ENCODE measurements around the gene HBA1. TPM values are rescaled to one million over a fixed set of nuclear protein-coding genes. Genes with fewer than 3 reads are reported as not detected.
"Not testable (repeated sequence)": the region's sequence is repeated elsewhere in the genome, so short reads cannot be mapped to it uniquely, and the experiment has no call there.

HBA1 gene
- total RNA-seq (2014; rRNA removed; shearing (Covaris generic)), result not detected in 2 replicates
- polyA plus RNA-seq (2015; cell fraction: cytosol; rRNA removed), result not detected in 2 replicates
- polyA plus RNA-seq (2015; cell fraction: nucleus; rRNA removed), result not detected in 2 replicates

GRCh38 chr16:176477-177382 is at the start of gene HBA1:
HBA1 (plus strand) TSS chr16:176680; CDS start chr16:176717, 37 bp downstream.
- in situ Hi-C loops (cut with HindIII; ENCODE audit: low pct_unique_long_range_greater_than_20kb, low sequenced_read_pairs); DNase-seq (ENCODE audit: low read depth, low spot score): not testable (repeated sequence)

- DNase-seq (ENCODE audit: low read depth, low spot score), result no peak
- in situ Hi-C loops (cut with HindIII; ENCODE audit: low pct_unique_long_range_greater_than_20kb, low sequenced_read_pairs), result no loop called here
Observed at GRCh38 chr16:129075-129474, 47.4 kb upstream of the HBA1 start.

- in situ Hi-C loops (cut with HindIII; ENCODE audit: low pct_unique_long_range_greater_than_20kb, low sequenced_read_pairs), result no loop called here
Observed at GRCh38 chr16:130533-131173, 45.8 kb upstream of the HBA1 start.

GRCh38 chr16:132120-132519 is 44.4 kb upstream of the HBA1 start:
- DNase-seq (ENCODE audit: low read depth, low spot score), result no peak
- in situ Hi-C loops (cut with HindIII; ENCODE audit: low pct_unique_long_range_greater_than_20kb, low sequenced_read_pairs), result no loop called here

More at GRCh38 chr16:130533-131173, 45.8 kb upstream of the HBA1 start:
- no peak for DNase-seq (ENCODE audit: low read depth, low spot score)

- in situ Hi-C loops (cut with HindIII; ENCODE audit: low pct_unique_long_range_greater_than_20kb, low sequenced_read_pairs), result no loop called here
- DNase-seq (ENCODE audit: low read depth, low spot score), result no peak
Observed at GRCh38 chr16:133716-134115, 42.8 kb upstream of the HBA1 start.

- DNase-seq (ENCODE audit: low read depth, low spot score), result no peak
- in situ Hi-C loops (cut with HindIII; ENCODE audit: low pct_unique_long_range_greater_than_20kb, low sequenced_read_pairs), result no loop called here
Observed at GRCh38 chr16:138049-138417, 38.4 kb upstream of the HBA1 start.

GRCh38 chr16:140175-140857 is 36.2 kb upstream of the HBA1 start:
- in situ Hi-C loops (cut with HindIII; ENCODE audit: low pct_unique_long_range_greater_than_20kb, low sequenced_read_pairs), result no loop called here
- no peak for DNase-seq (ENCODE audit: low read depth, low spot score)

- DNase-seq (ENCODE audit: low read depth, low spot score), result peak; percentile 55
- in situ Hi-C loops (cut with HindIII; ENCODE audit: low pct_unique_long_range_greater_than_20kb, low sequenced_read_pairs), result no loop called here
Observed at GRCh38 chr16:142405-142967, 34.0 kb upstream of the HBA1 start.

- DNase-seq (ENCODE audit: low read depth, low spot score), result no peak
- in situ Hi-C loops (cut with HindIII; ENCODE audit: low pct_unique_long_range_greater_than_20kb, low sequenced_read_pairs), result no loop called here
Observed at GRCh38 chr16:143047-143446, 33.4 kb upstream of the HBA1 start.

- in situ Hi-C loops (cut with HindIII; ENCODE audit: low pct_unique_long_range_greater_than_20kb, low sequenced_read_pairs), result no loop called here
- DNase-seq (ENCODE audit: low read depth, low spot score), result no peak
Observed at GRCh38 chr16:143456-143855, 33.0 kb upstream of the HBA1 start.

- DNase-seq (ENCODE audit: low read depth, low spot score), result no peak
- in situ Hi-C loops (cut with HindIII; ENCODE audit: low pct_unique_long_range_greater_than_20kb, low sequenced_read_pairs), result no loop called here
Observed at GRCh38 chr16:144797-145252, 31.7 kb upstream of the HBA1 start.

- no peak for DNase-seq (ENCODE audit: low read depth, low spot score)
- in situ Hi-C loops (cut with HindIII; ENCODE audit: low pct_unique_long_range_greater_than_20kb, low sequenced_read_pairs), result no loop called here
Observed at GRCh38 chr16:146646-147045, 29.8 kb upstream of the HBA1 start.

GRCh38 chr16:149024-149660 is 27.3 kb upstream of the HBA1 start:
- in situ Hi-C loops (cut with HindIII; ENCODE audit: low pct_unique_long_range_greater_than_20kb, low sequenced_read_pairs), result no loop called here
- DNase-seq (ENCODE audit: low read depth, low spot score), result peak; percentile 21

GRCh38 chr16:152141-153128 is 24.0 kb upstream of the HBA1 start, which contains the start of gene HBZ:
HBZ (plus strand) TSS chr16:152644; CDS start chr16:152910, 266 bp downstream.
- in situ Hi-C loops (cut with HindIII; ENCODE audit: low pct_unique_long_range_greater_than_20kb, low sequenced_read_pairs), result no loop called here
- DNase-seq (ENCODE audit: low read depth, low spot score), result no peak

- in situ Hi-C loops (cut with HindIII; ENCODE audit: low pct_unique_long_range_greater_than_20kb, low sequenced_read_pairs); DNase-seq (ENCODE audit: low read depth, low spot score): not testable (repeated sequence)
Observed at GRCh38 chr16:153129-153521, 23.4 kb upstream of the HBA1 start.

GRCh38 chr16:153550-154216 is 22.8 kb upstream of the HBA1 start:
- DNase-seq (ENCODE audit: low read depth, low spot score); in situ Hi-C loops (cut with HindIII; ENCODE audit: low pct_unique_long_range_greater_than_20kb, low sequenced_read_pairs): not testable (repeated sequence)
